ENCODE measurements around the gene ZMIZ1.
A peak's percentile ranks its signal among the peaks of the same experiment; 100 is the strongest.

ZMIZ1 gene

GRCh38 chr10:79230328-79230830, 161.6 kb downstream of the ZMIZ1 start:
- DNase-seq (ENCODE audit: low spot score) = no peak

- no peak for DNase-seq (ENCODE audit: low spot score)
These were observed 162.1 kb downstream of the ZMIZ1 start for GRCh38 chr10:79230850-79231249.

GRCh38 chr10:79231908-79232307, 163.1 kb downstream of the ZMIZ1 start:
- no peak for DNase-seq (ENCODE audit: low spot score)

GRCh38 chr10:79232864-79233263, 164.1 kb downstream of the ZMIZ1 start:
- DNase-seq (ENCODE audit: low spot score) = no peak

- no peak for DNase-seq (ENCODE audit: low spot score)
These were observed 165.9 kb downstream of the ZMIZ1 start for GRCh38 chr10:79234391-79235315.

- no peak for DNase-seq (ENCODE audit: low spot score)
These were observed 167.1 kb downstream of the ZMIZ1 start for GRCh38 chr10:79235765-79236432.

GRCh38 chr10:79236433-79236765, 167.6 kb downstream of the ZMIZ1 start:
- DNase-seq (ENCODE audit: low spot score) = no peak

GRCh38 chr10:79237454-79238157, 168.8 kb downstream of the ZMIZ1 start:
- no peak for DNase-seq (ENCODE audit: low spot score)

GRCh38 chr10:79238158-79238520, 169.4 kb downstream of the ZMIZ1 start:
- DNase-seq (ENCODE audit: low spot score) = no peak

GRCh38 chr10:79238606-79239005, 169.8 kb downstream of the ZMIZ1 start:
- peak; percentile 32 for DNase-seq (ENCODE audit: low spot score)

GRCh38 chr10:79239275-79239779, 170.6 kb downstream of the ZMIZ1 start:
- DNase-seq (ENCODE audit: low spot score) = peak; percentile 66

GRCh38 chr10:79239924-79240581, 171.3 kb downstream of the ZMIZ1 start:
- DNase-seq (ENCODE audit: low spot score) = no peak

GRCh38 chr10:79241629-79241989, 172.8 kb downstream of the ZMIZ1 start:
- no peak for DNase-seq (ENCODE audit: low spot score)

- DNase-seq (ENCODE audit: low spot score) = peak; percentile 82
These were observed 173.3 kb downstream of the ZMIZ1 start for GRCh38 chr10:79241990-79242619.

GRCh38 chr10:79242620-79243152, 173.9 kb downstream of the ZMIZ1 start:
- peak; percentile 82 for DNase-seq (ENCODE audit: low spot score)

- peak; percentile 45 for DNase-seq (ENCODE audit: low spot score)
These were observed 174.7 kb downstream of the ZMIZ1 start for GRCh38 chr10:79243181-79244067.

- no peak for DNase-seq (ENCODE audit: low spot score)
These were observed 175.3 kb downstream of the ZMIZ1 start for GRCh38 chr10:79244068-79244442.

- DNase-seq (ENCODE audit: low spot score) = no peak
These were observed 176.2 kb downstream of the ZMIZ1 start for GRCh38 chr10:79244841-79245504.

- DNase-seq (ENCODE audit: low spot score) = peak; percentile 39
These were observed 176.9 kb downstream of the ZMIZ1 start for GRCh38 chr10:79245539-79246208.
